ENCODE results near the gene SDK2.
A peak's percentile ranks its signal among the peaks of the same experiment; 100 is the strongest.

The SDK2 gene

DNA sequence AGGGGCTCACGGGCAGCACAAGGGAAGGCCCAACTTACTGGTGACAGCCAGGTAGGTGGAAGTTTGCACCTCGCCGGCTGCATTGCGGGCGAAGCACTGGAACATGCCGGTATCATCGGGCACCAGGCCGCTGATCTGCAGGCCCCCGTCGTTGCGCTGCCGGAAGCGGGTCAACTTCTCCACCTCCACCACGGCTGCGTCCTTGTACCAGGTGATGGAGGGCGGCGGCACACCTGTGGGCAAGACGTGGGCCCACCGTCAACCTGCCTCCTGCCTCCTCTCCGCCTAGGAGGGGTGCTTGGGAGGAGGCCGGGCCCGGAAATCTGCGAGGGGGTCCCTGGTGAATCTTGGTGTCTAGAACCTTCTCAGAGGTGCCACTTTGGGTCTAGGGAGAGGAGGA lies 208.8 kb downstream of the SDK2 start:
- DNase-seq, result no peak

DNA sequence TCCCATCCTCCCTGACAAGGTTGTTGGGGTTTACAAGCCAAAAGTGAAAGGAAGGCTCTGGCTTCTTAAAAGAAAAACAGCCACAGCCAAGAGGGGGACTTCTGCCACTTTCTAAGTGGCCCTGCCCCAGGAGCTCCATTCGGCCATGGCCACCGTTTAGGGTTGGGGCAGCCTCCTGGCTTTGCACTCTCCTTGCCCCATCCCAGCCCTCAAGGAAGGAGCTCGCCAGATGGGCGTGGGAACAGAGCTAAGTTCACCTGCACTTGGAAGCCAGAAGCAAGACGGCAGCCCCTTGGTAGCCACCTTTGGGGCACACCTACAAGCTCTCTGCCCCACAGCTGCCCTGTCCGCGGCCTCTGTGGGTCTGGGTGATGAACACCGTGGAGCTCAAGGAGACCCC lies 210.1 kb downstream of the SDK2 start:
- no peak for DNase-seq

DNA sequence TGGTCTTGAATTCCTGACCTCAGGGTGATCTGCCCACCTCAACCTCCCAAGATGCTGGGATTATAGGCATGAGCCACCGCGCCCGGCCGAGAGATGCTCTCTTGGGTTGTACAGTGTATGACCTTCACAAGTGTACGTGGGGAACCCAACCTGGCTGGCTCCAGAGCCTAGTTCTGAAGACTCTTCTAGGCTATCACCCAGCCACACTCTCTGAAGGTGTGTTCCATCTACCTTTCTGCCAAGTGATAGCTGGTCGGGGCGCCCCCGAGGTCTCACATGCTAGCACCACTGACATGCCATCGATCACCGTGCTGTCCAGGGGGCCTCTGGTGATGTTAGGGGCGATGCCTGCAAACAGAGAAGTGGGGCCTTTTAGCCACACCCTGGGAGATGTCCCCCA lies 210.7 kb downstream of the SDK2 start:
- no peak for DNase-seq

DNA sequence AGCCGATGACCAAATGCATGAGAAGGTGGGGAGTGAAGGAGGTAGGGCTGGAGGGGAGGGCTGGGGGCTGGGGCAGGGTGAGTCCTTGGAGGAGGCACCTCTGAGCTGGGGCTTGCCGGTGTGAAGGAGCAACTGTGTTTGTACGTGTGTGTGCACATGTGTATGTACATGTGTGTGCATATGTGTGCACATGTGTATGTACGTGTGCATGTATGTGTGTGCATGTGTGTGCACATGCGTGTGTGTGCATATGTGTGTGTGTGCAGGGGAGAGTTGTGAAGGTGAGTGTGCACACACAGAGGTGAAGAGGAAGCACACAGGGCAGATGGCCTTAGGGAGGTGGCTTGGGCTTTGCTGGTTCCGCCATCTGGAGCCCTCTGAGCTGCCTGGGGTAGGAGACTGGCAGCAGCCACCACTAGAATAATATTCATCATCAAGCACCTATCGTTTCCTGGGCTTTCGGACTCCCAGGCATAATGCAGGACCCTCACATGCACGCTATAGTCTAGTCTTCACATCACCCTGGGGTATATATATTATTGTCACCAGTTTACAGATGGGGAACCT lies 211.5 kb downstream of the SDK2 start:
- DNase-seq, result no peak

DNA sequence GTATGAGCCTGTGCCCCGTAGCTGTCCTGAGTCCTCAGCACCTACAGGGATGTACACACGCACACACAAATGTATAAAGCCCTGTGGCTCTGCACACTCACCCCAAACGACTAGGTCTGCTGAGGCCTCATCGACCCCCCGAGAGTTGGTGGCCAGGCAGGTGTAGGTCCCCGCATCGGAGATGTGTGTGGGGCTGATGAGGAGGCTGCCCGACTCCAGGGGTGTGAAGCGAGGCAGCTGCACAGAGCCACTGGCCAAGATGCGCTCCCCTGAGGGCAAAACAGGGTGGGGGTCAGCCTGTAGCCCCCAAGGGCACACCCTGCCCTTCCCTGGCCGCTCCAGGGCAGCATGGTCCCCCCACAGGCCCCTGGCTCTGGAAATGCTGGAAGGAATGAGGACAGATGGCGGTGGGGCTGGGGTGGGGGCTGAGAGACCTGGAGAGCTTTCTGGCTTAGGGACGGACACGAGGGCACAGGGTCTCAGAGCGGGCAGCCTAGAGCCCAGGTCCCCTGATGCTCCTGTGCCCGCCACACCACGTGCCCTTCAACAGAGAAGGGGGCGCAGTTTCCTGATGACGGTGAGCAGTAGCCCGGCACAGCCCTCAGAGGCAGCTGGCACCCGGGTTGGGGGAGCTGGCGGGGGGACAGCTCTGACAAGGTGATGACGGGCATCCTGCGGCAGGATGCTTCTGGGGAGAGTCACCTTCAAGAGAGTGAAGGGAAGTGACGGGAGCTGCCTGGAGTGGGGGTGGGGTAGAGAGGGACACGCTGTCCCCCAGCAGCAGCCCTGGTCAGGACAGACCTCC lies 212.6 kb downstream of the SDK2 start:
- no peak for DNase-seq

DNA sequence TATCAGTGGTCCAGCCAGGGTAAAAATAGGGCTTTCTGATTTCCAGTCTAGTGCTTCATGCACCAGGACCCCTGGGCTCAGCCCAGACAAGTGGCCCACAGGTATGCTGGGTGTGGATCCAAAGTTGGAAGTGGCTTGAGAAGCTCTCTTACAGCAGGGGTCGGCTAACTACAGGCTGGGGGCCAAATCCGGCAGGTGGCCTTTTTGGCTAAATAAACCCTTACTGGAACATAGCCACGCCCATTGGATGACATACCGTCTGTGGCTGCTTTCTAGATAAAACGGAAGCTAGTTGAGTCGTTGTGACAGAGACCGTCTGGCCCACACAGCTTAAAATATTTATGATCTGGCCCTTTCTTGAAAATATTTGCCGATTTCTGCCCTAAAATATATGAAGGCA lies 213.4 kb downstream of the SDK2 start:
- DNase-seq, result no peak

DNA sequence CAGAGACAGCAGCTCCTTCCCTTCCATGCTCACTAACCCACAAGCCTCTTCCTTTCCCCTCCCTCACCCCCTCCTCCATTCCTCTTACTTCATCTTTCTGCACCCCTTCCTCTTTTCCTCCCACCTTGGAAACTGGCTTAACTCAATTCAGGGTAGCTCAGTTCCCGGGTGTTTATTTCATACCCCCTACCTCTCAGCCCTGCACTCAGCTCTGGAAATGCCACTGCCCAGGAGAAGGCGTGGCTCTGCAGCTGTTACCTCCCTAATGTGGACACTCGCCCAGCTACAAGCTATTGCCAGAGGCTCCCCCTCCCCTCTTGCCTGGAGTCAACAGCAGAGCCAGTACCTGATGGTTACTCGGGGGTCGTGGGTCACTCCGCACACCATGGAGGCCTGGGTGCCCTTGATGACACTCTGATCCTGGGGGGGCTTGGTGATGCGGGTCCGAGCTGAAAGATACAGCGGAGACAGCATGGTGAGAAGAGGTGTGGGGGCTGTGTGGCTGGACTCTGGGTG lies 214.0 kb downstream of the SDK2 start:
- DNase-seq, result no peak

DNA sequence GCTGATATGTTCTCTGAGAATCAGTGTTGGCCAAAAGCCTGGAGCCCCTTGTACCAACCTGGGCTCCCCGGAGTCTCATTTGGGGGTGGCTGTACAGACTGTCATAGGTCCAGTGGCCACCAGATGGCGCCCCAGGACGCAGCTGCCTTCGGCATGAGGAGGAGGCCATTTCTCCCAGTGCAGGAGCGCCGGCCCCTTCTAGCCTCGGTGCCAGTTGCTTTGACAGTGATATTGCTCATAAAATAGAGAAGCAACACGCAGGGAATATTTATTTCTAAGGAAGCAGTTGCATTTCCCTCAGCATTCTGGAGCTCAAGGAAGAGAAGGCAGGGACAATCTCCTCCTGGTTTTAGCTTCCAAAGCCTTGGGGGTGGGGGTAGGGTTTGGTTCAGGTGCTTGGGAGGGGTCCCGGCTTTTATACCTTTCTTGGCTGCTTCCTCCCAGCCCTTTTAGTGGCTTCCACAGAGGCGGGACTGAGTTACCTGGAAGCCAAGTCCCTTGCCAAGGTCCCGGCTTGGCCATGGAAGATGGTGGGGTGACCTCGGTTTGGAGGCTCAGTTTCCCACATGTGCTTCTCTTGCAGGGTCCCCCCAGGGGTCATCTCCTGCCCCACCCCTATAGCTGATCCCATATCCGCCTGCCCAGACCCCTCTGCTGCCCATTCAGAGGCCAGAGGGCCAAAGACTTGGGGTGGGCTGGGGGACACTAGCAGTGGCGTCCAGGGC lies 214.6 kb downstream of the SDK2 start:
- DNase-seq, result peak; percentile 63

DNA sequence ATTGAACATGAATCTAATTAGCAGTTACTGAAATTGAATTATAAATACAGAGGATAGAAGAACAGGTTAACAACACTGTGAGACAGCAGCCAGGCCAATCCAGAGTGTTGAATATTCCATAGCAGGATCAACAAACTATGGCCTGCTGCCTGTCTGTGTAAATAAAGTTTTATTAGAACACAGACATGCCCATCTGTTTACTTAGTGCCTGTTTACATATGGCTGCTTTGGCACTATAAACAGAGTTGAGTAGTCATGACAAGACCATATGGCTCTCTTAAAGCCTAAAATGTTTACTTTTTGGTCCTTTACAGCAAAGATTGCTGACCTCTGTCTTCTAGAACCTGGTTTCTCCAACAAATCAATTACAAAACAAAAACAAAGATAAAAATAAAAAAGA lies 217.0 kb downstream of the SDK2 start:
- no peak for DNase-seq

- DNase-seq, result no peak
Measured at GRCh38 chr17:73424571-73424970, 219.7 kb downstream of the SDK2 start.

- DNase-seq, result no peak
Measured at GRCh38 chr17:73423806-73424205, 220.4 kb downstream of the SDK2 start.

DNA sequence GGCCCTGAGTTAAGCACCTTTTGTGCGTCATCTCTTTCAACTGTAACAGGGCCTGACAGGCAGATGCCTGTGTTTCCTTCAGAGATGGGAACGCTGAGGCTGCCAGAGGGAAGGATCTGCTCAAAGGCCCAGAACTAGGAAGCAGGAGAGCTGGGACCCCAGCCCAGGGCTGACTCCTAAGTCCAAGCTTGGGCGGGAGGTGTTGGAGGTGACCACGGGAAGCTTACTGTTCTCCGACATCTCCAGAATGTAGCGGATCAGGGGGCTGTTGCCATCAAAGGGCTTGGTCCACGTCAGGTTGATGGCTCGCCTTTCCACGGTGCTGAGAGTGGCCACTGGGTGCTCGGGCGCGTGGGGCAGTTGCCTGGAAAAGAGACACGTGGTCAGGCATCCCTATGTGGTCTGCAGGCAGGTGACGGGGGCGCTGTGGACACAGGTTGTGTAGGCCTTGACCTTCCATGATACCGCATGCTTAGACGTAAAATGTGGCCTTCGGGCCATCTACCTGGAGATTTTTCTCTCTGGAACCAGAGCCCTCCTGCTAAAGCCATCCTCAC lies 221.0 kb downstream of the SDK2 start:
- no peak for DNase-seq

- DNase-seq, result no peak
Measured at GRCh38 chr17:73422121-73422520, 222.1 kb downstream of the SDK2 start.

DNA sequence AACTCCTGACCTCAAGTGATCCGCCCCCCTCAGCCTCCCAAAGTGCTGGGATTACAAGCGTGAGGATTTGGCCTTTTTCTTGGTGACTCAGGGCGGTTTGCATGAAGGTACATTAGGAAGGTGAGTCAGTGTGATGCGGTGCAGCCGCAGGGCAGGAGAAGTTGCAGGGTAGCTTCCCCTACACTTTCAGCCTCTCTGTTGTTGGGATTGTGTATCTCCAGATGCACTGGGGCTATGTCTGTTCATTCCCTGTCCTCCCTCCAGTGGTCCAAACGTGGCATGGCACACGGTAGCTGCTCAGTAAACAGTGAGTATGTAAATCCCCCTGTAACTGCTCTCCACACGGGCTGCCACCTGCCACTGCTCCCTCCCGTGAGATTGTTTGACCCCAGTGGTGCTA lies 223.3 kb downstream of the SDK2 start:
- peak; percentile 9 for DNase-seq

GRCh38 chr17:73419881-73420280 lies 224.4 kb downstream of the SDK2 start:
- no peak for DNase-seq

DNA sequence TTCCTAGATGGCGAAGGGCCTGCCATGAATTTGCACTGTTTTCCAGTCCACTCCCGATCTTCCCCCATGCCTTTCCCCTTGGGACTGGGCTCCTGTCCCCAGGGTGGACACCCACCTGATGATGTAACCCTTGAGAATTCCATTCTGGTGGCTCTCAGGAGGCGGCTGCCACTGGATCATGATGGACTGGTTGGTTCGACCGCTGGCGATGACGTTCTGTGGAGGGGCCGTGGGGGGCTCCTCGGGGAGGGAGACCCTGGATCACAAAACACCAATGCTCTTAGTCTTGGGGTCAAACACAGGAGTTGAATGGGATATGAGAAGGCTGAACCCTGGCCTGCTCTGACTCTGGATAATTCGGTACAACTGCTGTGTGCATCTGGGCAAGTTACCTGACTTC lies 225.2 kb downstream of the SDK2 start:
- no peak for DNase-seq

DNA sequence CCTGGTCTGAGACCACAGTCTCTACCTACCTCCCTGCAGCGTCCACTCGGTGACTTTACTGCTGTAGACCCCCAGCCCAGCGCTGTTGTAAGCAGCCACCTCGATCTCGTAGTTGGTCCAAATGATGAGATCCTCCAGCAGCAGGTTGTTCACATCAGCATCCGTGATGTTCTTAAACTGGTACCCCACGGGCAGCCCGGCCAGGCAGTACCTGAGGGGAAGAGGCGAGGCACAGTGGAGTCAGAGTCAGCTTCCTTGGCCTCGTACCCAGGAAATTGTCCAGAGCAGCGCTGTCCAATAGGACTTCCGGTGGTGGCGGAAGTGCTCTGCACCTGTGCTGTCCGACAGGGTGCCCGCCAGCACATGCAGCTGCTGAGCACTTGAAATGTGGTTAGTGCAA lies 228.5 kb downstream of the SDK2 start:
- DNase-seq, result no peak

DNA sequence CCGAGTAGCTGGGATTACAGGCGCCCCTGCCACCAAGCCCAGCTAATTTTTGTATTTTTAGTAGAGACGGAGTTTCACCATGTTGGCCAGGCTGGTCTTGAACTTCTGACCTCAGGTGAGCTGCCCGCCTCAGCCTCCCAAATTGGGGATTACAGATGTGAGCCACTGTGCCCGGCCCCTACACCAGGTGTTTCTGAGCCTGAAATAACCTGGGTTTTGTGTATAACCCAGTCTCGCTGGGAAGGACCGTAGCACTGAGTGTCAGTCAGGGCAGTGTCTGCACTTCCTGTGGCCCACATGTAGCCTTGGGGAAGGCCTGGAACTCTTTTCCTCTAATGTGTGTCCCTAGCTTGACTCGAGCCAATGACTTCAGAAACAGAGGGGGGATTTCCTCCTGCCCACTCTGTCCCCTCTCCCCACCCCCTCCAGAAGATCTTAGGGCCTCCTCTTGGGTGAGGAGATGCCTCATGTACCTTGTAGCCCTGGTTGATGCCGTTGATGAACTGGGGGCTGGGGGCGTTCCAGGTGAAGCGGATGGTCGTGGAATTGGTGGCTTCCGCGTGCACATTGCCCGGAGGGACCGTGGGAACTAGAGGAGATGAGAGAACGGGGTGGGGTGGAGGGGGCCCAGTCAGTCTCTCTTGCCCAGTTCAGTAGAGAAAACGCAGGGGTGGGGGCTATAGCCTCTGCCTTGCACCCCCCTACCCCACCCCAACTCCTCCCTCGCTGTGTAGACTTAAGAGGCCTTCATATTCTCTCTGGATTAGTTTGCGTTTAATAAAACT lies 229.9 kb downstream of the SDK2 start:
- no peak for DNase-seq

DNA sequence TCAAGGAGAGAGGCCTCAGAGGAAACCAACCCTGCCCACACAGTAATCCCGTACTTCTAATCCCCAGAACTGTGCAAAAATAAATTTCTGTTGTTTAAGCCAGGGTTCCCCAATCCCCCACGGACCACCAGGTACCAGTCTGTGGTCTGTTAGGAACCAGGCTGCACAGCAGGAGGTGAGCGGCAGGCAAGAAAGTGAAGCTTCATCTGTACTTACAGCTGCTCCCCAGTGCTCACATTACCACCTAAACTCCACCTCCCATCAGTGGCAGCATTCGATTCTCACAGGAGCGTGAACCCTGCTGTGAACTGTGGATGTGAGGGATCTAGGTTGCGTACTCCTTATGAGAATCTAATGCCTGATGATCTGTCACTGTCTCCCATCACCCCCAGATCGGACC lies 231.3 kb downstream of the SDK2 start:
- no peak for DNase-seq

- no peak for DNase-seq
Measured at GRCh38 chr17:73411313-73411747, 232.9 kb downstream of the SDK2 start.

GRCh38 chr17:73410586-73411312 lies 233.5 kb downstream of the SDK2 start:
- DNase-seq, result no peak

DNA sequence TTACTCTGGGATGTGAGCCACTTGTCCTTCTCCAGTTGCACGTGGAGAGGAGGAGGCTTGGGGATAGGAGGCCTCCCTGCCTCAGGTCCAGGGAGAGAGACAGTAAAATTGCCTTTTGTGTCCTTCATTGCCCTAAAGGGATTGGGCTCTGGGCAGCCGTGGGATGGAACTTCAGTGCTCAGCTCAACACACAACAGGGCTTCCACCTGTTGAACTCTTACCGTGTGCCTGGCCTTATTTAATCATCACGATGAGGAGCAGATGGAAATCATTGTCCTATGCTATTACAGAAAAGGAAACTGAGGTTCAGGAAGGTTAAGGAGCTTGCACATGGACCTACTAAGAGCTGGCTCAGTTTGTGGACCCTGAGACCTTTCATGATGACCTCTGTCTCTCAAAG lies 240.0 kb downstream of the SDK2 start:
- DNase-seq, result no peak
